Gastroesophageal sphincter (tissue), 3 donors: ENCODE results near the gene HRC.

Source experiments
- CTCF ChIP-seq, 4 experiments: fragments of 200-600 bp in 2 of 4; fragments of 450-650 bp in 2 of 4; sonication (generic) in 1 of 4; IDR thresholded peaks; one replicate each; pipeline ENCODE4 v1.5.1; 2017 to 2019; ENCODE audit warnings: antibody characterized with exemption in 4 of 4, mild to moderate bottlenecking in 2 of 4, moderate library complexity in 2 of 4
- POLR2A ChIP-seq, 2 donors: fragments of 450-650 bp; IDR thresholded peaks; one replicate each; pipeline ENCODE4 v1.6.1; 2017; ENCODE audit warnings: antibody characterized with exemption in 2 of 2, mild to moderate bottlenecking in 2 of 2, moderate library complexity in 1 of 2

GRCh38 chr19:49153167-49153809 lies 1.9 kb downstream of the HRC start:
- TF ChIP-seq POLR2A (IDR thresholded peaks at IDR 0.05) = no peak
- no peak for TF ChIP-seq CTCF (IDR thresholded peaks at IDR 0.05)
